Neutrophil (primary cell): ENCODE results near the gene MBD3L4.

Source experiments
- H3K27ac ChIP-seq: fragments of 200-600 bp; sonication (generic); 2 replicates; pipeline ENCODE4 v1.5.1; 2016; ENCODE audit warnings: mild to moderate bottlenecking, moderate library complexity
- H3K27me3 ChIP-seq: fragments of 200-600 bp; sonication (generic); 2 replicates; pipeline ENCODE4 v1.6.0; 2016; ENCODE audit warnings: mild to moderate bottlenecking
- H3K36me3 ChIP-seq: fragments of 200-600 bp; sonication (generic); 2 replicates; pipeline ENCODE4 v1.5.1; 2017
- H3K4me1 ChIP-seq, 2 experiments: fragments of 200-600 bp in 1 of 2; sonication (generic) in 1 of 2; 1 replicate in 1 of 2; 2 replicates in 1 of 2; pipeline versions ENCODE4 v1.5.1 to v1.6.1; 2013 to 2016; ENCODE audit warnings: low read depth in 1 of 2, low read length in 1 of 2, mild to moderate bottlenecking in 1 of 2, moderate library complexity in 1 of 2; ENCODE audit not compliant: control insufficient read depth in 1 of 2, insufficient read depth in 1 of 2
- H3K4me3 ChIP-seq, 2 experiments: fragments of 200-600 bp in 1 of 2; sonication (generic) in 1 of 2; 1 replicate in 1 of 2; 2 replicates in 1 of 2; pipeline ENCODE4 v1.5.1; 2013 to 2016; ENCODE audit warnings: low read depth in 1 of 2, low read length in 1 of 2, mild to moderate bottlenecking in 1 of 2, moderate library complexity in 1 of 2
- H3K9me3 ChIP-seq: fragments of 200-600 bp; sonication (generic); 2 replicates; pipeline ENCODE4 v1.5.1; 2016
- TF ChIP-seq, protein P1 (sequence below): fragments of 200-600 bp; sonication (generic); IDR thresholded peaks from 2 replicates; pipeline ENCODE4 v1.5.1; 2016; ENCODE audit warnings: antibody characterized with exemption

The MBD3L4 gene

DNA sequence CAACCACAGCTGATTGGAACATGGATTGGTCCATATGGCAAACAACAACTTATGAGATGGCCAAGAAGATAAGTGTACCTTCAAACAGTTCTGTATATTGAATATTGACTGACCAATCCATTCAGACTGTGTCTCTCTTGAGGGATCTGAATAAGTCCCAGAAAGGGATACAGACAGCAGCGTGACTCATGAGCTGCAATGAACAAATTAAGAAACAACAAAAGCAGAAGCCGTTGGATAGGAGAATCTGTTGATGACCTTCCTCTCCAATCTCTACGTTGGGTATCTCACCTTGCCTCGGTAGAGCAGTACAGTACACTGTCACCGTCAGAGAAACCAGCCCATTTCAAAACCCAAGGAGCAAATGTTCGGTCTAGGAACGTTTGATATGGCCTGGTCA is 40.0 kb downstream of the MBD3L4 start:
- H3K9me3 ChIP-seq, result no peaks in the 10 kb centered on the region
- H3K27ac ChIP-seq, result peak overlapping the region; percentile 24
- TF ChIP-seq, protein P1, sequence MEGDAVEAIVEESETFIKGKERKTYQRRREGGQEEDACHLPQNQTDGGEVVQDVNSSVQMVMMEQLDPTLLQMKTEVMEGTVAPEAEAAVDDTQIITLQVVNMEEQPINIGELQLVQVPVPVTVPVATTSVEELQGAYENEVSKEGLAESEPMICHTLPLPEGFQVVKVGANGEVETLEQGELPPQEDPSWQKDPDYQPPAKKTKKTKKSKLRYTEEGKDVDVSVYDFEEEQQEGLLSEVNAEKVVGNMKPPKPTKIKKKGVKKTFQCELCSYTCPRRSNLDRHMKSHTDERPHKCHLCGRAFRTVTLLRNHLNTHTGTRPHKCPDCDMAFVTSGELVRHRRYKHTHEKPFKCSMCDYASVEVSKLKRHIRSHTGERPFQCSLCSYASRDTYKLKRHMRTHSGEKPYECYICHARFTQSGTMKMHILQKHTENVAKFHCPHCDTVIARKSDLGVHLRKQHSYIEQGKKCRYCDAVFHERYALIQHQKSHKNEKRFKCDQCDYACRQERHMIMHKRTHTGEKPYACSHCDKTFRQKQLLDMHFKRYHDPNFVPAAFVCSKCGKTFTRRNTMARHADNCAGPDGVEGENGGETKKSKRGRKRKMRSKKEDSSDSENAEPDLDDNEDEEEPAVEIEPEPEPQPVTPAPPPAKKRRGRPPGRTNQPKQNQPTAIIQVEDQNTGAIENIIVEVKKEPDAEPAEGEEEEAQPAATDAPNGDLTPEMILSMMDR, result no peak
- H3K4me3 ChIP-seq, result no peak overlapping the region
- no peaks in the 10 kb centered on the region for H3K4me1 ChIP-seq
- H3K36me3 ChIP-seq, result no peaks in the 10 kb centered on the region
- H3K27me3 ChIP-seq, result peaks cover 7% of the 10 kb centered on the region

DNA sequence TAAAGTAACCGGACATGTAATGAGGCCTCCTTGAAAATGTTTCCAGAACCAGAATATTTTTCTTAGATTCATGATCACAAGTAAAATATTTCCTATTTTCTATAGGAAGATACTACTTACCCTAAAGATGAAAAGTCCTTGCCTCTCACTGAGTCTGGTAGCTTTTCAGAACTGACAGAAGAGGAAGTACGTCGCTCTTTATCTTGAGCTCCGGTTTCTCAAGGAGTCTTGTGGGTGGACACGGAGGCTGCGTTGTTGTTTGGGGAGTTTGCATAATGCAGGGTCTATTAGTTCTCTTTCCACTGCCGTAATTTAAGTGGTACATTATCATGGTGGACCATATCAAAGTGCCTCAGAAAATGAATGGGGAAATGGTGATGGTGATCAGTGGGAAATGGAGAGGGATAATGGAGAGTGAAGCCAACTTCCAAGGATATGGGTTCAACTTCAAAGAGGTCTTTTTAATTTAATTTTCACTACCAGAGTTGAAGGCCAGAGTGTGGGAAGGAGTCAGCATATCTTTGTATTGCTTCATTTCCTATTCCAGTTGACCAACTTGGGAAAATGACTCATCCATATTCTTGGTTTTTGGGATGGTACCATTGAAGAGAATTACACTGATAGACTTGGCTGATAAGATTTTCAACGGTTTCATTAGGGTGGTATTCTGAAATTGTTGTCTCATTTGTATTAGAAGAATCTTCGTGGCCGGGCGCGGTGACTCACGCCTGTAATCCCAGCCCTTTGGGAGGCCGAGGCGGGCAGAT is 42.1 kb downstream of the MBD3L4 start:
- peaks cover 7% of the 10 kb centered on the region for H3K27me3 ChIP-seq
- no peaks in the 10 kb centered on the region for H3K9me3 ChIP-seq
- no peaks in the 10 kb centered on the region for H3K36me3 ChIP-seq
- H3K4me1 ChIP-seq, result no peaks in the 10 kb centered on the region
- no peak overlapping the region for H3K27ac ChIP-seq
- TF ChIP-seq, protein P1, result no peak
- no peak overlapping the region for H3K4me3 ChIP-seq

DNA sequence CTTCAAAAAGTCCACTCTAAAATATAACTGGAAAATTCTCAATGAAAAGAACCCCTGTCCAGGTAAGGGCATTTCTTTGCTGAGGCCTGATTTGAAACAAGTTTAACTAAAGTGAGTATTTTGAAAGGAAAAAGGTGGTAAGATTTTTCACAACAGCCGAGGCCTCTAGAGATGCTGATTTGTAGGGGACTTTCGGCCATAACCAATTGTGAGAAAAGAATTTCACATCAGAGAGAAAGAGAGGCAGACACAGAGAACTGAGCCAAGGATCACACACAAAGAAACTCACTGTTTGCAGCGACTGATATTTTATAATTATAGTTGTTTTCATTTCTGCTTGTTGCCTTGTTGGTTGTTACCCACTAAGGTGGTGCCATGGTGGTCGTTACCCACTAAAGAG is 43.2 kb downstream of the MBD3L4 start:
- Histone ChIP-seq H3K27ac (no peak overlapping the region), H3K36me3 (no peaks in the 10 kb centered on the region), H3K9me3 (no peaks in the 10 kb centered on the region), H3K27me3 (no peaks in the 10 kb centered on the region), H3K4me3 (no peak overlapping the region), H3K4me1 (no peaks in the 10 kb centered on the region)
- TF ChIP-seq, protein P1, result no peak

DNA sequence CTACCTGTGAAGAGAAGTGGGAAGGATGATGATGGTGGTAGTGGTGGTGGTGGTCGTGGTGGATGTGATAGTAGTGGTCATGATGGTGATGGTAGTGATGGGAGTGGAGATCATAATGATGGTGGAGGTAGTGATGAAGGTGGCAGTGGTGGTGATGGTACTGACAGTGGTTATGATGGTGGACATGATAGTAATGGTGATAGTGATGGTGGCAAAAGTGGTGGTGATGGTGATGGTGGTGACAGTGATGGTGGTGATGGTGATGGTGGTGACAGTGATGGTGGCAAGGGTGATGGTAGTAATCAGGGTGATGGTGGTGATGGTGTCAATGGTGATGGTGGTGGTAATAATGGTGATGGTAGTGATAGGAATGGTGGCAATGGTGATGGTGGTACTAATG is 44.9 kb downstream of the MBD3L4 start:
- Histone ChIP-seq H3K27me3 (no peaks in the 10 kb centered on the region), H3K36me3 (no peaks in the 10 kb centered on the region), H3K27ac (no peak overlapping the region), H3K4me3 (no peak overlapping the region), H3K4me1 (no peaks in the 10 kb centered on the region), H3K9me3 (no peaks in the 10 kb centered on the region)
- TF ChIP-seq, protein P1, result no peak

DNA sequence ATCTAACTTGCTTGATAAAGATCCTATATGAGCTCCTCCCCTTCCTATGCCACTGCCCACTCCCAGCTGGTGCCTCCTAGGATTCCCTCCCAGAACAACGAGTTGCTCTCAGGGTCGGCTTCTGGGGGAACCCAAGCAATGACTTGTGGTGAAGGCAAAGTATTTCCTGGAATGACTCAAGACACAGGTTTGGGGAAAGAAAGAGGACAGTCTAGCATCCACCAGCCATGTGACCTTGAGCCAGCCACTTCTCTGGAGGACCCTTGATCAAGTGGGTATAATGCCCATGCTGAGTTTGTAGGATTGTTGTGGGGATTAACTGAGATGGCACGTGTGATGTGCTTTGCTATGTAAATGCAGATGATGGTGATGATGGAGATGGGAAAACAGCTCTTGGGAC is 51.7 kb downstream of the MBD3L4 start:
- TF ChIP-seq, protein P1, result no peak
- Histone ChIP-seq H3K4me1 (no peaks in the 10 kb centered on the region), H3K4me3 (no peak overlapping the region), H3K27ac (no peak overlapping the region), H3K36me3 (no peaks in the 10 kb centered on the region), H3K27me3 (peaks cover 5% of the 10 kb centered on the region), H3K9me3 (peaks cover 6% of the 10 kb centered on the region)
